GM18873 (cell line): ENCODE results near the gene RPL36AL.
"Not testable (repeated sequence)": the region's sequence is repeated elsewhere in the genome, so short reads cannot be mapped to it uniquely, and the experiment has no call there.

Source experiments
- ATAC-seq: cut with Tn5 transposase; IDR thresholded peaks from one replicate; pipeline ENCODE4 v1.9.1; 2021; ENCODE audit warnings: mild to moderate bottlenecking, moderate library complexity, moderate number of reproducible peaks; ENCODE audit not compliant: unreplicated experiment, low FRiP score

Gene RPL36AL

GRCh38 chr14:49620182-49621113 lies at the start of gene RPL36AL, which contains the start of gene MGAT2:
RPL36AL (minus strand) TSS chr14:49620626; CDS start chr14:49619104, 1,522 bp downstream.
MGAT2 (plus strand) TSS chr14:49620799; CDS start chr14:49621269, 470 bp downstream.
- peak; percentile 88 for ATAC-seq

- no peak for ATAC-seq
Observed at GRCh38 chr14:49659526-49660455, 39.4 kb upstream of the RPL36AL start.

- ATAC-seq: not testable (repeated sequence)
Observed at GRCh38 chr14:49657500-49657899, 37.1 kb upstream of the RPL36AL start.

GRCh38 chr14:49654511-49654910 lies 34.1 kb upstream of the RPL36AL start:
- no peak for ATAC-seq

GRCh38 chr14:49653508-49653907 lies 33.1 kb upstream of the RPL36AL start:
- ATAC-seq: no peak

GRCh38 chr14:49642163-49642562 lies 21.7 kb upstream of the RPL36AL start:
- no peak for ATAC-seq

- no peak for ATAC-seq
Observed at GRCh38 chr14:49641697-49642129, 21.3 kb upstream of the RPL36AL start.

GRCh38 chr14:49640540-49641417 lies 20.4 kb upstream of the RPL36AL start:
- no peak for ATAC-seq

GRCh38 chr14:49637534-49638078 lies 17.2 kb upstream of the RPL36AL start:
- no peak for ATAC-seq

GRCh38 chr14:49636866-49637265 lies 16.4 kb upstream of the RPL36AL start:
- ATAC-seq: no peak

GRCh38 chr14:49634547-49635334 lies 14.3 kb upstream of the RPL36AL start, which contains the start of gene DNAAF2:
DNAAF2 (minus strand) TSS chr14:49635244; CDS start chr14:49635149, 95 bp downstream.
- peak; percentile 21 for ATAC-seq

GRCh38 chr14:49633640-49634546 lies 13.5 kb upstream of the RPL36AL start:
- ATAC-seq: peak; percentile 72

GRCh38 chr14:49623941-49624839 lies 3.8 kb upstream of the RPL36AL start:
- no peak for ATAC-seq

GRCh38 chr14:49623387-49623786 lies 3.0 kb upstream of the RPL36AL start:
- no peak for ATAC-seq

- ATAC-seq: no peak
Observed at GRCh38 chr14:49622022-49622607, 1.7 kb upstream of the RPL36AL start.
